NCI-H82 (cell line): Measurements from ENCODE around the gene ARID1A.
"Not testable (repeated sequence)": the region's sequence is repeated elsewhere in the genome, so short reads cannot be mapped to it uniquely, and the experiment has no call there.

Source experiments
- DNase-seq: peaks from one replicate; lab custom pipeline; 2025; lab: John Stamatoyannopoulos, UW

ARID1A gene

GRCh38 chr1:26695356-26696118 is at the start of gene ARID1A:
Gene ARID1A, plus strand, starts transcription at chr1:26696015. Its CDS starts 389 bp downstream, at chr1:26696404.
- peak; percentile 98 for DNase-seq

GRCh38 chr1:26664802-26665201 is 31.0 kb upstream of the ARID1A start:
- no peak for DNase-seq

- DNase-seq = no peak
Measured at GRCh38 chr1:26666855-26667254, 29.0 kb upstream of the ARID1A start.

- DNase-seq = not testable (repeated sequence)
Measured at GRCh38 chr1:26668106-26668786, 27.6 kb upstream of the ARID1A start.

DNA sequence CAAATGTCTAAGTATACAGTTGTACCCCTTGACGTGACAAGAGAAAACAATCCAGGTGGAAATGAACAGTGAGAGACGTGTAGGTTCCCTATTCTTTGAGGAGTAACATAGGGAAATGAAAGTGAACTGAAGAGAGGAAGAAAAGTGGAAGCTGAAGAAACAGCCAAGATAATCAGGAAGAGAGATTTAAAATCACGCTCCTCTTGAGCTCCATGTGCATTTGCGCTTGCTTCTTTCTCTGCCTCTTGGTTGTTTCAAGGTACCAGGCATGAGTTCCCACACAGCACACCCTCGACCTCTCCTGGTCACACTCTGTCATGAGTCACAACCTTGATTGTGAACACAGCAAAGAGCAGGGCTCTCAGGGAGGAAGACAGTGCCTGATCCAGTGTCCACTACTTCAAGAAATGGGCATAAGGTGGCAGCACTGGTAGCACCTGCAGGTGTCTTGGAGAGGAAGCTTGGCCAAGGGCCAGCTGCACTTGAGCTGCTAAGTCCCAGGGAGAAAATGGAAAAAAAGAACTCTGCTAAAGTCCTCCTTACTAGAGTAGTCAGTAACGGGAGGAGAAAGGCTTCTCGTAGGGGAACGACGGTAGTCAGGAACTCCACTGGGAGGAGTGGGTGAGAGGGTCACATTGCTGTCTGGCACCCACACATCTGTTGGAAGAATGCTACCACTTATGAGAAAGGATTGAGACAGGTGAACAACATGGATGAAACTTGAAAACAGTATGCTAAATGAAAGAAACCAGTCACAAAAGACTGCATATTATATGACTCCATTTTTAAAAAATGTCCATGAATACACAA is 18.3 kb upstream of the ARID1A start:
- DNase-seq = peak; percentile 89

GRCh38 chr1:26684763-26685508 is 10.9 kb upstream of the ARID1A start:
- no peak for DNase-seq

DNA sequence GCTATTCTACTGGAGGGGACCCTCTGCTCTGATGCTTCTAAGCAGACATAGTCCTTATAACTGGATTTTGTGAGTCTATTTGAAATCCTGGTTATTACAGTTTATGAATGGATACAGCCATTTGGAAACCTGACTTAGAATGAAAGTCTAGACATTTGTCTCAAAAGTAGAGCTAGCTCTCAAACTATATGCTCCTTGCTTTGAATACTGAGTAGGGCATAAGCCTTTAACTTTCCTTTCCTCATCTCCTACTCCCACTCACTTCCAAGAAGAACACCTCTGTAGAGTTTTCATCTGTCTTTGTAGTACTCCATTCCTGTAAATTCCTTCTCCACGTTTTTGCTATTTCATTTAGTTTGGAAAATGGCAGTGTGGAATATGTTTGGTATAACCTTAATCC is 9.0 kb upstream of the ARID1A start:
- peak; percentile 70 for DNase-seq

DNA sequence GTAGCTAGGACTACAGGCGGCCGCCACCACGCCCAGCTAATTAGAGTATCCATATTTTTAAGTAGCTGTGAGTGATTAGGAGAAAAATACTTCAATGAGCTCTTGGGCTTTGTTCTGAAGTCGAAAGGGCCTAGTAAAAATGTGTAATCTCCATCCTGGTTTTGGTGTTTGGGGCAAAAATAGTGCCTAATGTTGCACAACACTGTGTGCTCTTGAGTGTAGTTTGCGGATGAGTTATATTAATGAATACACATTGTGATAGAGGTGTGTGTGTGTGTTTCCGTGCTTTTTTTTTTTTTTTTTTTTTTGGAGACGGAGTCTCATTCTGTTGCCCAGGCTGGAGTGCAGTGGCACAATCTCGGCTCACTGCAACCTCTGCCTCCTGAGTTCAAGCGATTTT is 6.3 kb upstream of the ARID1A start:
- DNase-seq = no peak

DNA sequence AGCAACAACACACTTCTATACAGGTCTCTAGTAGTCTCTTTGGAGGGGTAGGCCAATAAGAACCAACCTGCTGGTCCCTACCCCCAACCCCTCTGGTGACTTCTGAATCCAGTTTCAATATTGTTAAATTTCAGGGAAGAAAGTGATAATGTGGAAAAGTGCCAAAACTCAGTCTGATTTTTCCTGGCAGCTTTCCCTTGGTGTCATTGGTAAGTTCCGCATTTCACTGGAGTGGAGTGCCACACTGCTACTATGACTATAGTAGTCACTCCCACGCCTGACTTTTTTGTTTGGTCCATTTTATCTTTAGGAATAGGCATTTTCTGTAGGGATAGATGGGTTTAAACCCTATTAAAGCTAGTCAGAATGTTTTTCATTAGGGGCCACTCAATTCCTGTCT is 5.7 kb upstream of the ARID1A start:
- DNase-seq = no peak

DNA sequence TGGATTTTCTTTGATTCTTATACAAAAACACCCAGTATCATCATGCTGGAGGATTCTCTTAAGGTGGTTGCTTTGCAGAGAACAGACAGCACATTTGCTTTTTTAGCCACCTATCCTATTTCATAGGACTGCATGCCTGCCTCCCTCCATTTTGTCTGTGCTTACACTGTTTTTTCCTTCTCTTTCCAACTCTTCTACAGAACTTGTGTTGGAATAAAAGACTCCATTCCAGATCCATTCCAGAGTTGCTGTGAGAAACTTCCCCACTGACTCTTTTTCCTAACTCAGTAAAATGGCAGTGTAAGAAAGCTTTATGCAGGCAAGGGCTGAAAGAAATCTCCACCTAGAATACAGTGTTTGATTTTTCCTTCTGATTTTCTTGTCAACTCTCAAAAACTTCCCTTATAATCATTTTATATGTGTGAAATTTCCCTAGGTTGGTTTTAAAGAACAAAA is 5.2 kb upstream of the ARID1A start:
- DNase-seq = peak; percentile 29

GRCh38 chr1:26692211-26692792 is 3.5 kb upstream of the ARID1A start:
- DNase-seq = peak; percentile 99

DNA sequence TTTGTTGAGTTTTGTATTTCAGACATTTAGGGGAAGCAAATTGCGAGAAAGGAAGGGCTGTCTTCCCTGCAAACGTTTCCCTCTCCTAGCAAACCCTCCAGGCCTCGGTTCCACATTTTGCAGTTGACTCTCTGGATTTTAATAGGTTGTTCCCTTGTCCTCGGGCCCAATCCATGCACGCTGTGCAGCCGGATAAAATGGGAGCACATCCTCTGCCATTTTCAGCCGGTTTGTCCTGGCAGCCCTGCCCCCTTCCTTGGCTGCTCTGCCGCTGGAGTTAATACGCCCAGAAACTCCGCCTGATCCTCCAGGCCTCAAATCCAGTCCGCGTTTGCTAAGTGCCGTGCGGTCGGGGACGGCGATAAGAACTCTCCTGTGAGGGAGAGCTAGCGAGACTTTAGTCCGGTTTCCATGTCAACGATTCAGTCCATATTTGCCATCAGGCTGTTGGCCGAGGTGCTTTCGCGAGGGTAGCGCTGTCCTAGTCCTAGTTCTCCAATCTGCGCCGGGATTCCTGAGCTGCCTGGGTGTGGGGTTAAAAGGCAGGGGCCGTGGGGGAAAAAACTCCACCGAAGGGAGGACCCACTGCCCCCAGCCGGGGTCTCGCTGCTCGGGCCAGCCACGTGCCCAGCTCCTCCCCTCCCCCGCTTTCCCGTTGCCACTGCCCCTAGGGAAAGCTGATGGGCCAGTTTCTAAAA is 2.9 kb upstream of the ARID1A start:
- DNase-seq = peak; percentile 100

GRCh38 chr1:26693599-26694572 is 1.9 kb upstream of the ARID1A start:
- DNase-seq = peak; percentile 62

DNA sequence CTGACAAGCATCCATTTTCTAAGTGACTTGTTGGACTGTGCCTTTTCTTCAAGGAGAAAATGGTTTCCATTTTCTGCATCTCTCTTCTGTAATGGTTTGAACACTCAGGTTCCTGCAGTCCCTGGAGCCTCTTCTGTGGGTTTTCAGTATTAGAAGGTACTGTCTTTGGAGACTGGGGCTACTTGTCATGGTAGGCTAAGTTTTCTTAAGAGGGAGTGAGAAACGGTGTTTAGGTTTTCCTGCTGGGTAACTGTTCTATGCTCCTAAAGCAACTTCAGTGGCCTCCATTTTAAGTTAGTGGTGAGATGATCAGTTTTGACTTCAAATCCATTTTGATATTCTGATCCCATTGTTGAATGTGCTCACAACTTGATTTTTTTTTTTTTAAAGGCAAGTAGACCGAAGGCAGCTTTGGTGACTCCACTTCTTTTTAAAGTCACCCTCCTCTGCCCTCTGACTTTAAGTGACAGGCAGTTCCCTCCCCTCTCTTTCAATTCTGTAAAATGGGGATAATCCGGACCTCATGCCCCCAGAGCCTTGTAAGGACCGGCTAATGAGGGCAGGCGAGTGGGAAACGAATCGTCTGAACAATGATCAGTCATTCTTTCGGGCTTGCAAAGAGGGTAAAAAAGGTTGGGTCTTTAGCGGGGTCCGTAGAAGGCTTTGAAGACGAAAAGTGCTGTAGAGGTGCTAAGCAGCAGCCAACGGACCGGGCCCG is 1.0 kb upstream of the ARID1A start:
- peak; percentile 67 for DNase-seq

DNA sequence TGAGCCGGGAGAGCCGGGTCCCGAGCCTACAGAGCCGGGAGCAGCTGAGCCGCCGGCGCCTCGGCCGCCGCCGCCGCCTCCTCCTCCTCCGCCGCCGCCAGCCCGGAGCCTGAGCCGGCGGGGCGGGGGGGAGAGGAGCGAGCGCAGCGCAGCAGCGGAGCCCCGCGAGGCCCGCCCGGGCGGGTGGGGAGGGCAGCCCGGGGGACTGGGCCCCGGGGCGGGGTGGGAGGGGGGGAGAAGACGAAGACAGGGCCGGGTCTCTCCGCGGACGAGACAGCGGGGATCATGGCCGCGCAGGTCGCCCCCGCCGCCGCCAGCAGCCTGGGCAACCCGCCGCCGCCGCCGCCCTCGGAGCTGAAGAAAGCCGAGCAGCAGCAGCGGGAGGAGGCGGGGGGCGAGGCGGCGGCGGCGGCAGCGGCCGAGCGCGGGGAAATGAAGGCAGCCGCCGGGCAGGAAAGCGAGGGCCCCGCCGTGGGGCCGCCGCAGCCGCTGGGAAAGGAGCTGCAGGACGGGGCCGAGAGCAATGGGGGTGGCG is 371 bp downstream of the ARID1A start:
- no peak for DNase-seq

GRCh38 chr1:26696654-26697430 is 1.0 kb downstream of the ARID1A start:
- peak; percentile 52 for DNase-seq

DNA sequence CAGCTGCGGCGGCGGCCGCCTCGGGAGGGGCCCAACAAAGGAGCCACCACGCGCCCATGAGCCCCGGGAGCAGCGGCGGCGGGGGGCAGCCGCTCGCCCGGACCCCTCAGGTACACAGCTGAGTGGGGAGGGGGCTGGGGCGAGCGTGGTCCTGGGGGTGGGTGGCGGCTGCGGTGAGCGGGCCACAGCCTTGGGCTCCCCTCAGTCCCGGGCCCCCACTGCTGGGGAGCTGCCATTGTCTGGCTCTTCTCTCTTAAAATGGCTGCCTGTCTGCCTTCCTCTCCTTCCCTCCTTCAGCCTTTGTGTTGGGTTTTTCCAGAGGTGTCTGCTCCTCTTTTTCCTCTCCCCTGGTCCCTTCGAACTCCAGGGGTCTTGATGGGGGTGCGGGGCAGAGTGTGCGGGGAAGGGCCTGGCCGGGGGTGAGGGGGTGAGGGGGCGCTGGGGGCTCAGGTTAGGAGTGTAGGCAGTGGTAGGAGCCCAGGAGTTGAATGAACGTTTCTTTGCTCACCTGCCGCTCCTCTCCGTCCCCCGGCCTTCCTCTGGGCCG is 1.7 kb downstream of the ARID1A start:
- DNase-seq = no peak
